Measurements from ENCODE around the gene SPPL3.

SPPL3 gene

GRCh38 chr12:120930032-120930431, 25.9 kb upstream of the SPPL3 start (continued):
- TF ChIP-seq ZBTB26 (tag by site-specific recombination; optimal IDR thresholded peaks at IDR 0.05) (no peak), ZNF37A (tag by site-specific recombination; IDR thresholded peaks at IDR 0.05) (no peak), ZNF350 (tag by site-specific recombination; IDR thresholded peaks at IDR 0.05) (no peak), ZSCAN23 (tag by site-specific recombination; IDR thresholded peaks at IDR 0.05) (no peak)

- ChIA-PET POLR2A (no interaction called here), CTCF (no interaction called here)
- TF ChIP-seq ZFP41 (tag by site-specific recombination; IDR thresholded peaks at IDR 0.05; ENCODE audit: borderline replicate concordance), result no peak
- 0 out of 2 replicates have a peak, but pooled peaks have one; percentile 15 for TF ChIP-seq ATF2 (tag by site-specific recombination; IDR thresholded peaks at IDR 0.05; ENCODE audit: low read depth)
- H3K9me3 ChIP-seq (ENCODE audit: control insufficient read depth, insufficient read depth, low read depth, low read length), result no peaks in the 10 kb centered on the region
- H3K4me3 ChIP-seq (ENCODE audit: low read depth, low read length), result no peak overlapping the region
- H3K4me1 ChIP-seq (ENCODE audit: control insufficient read depth, insufficient read depth, low read length), result no peaks in the 10 kb centered on the region
- H3K36me3 ChIP-seq (ENCODE audit: control insufficient read depth in 2 of 2, insufficient read depth in 1 of 2, low read length in 2 of 2), result no peaks in the 10 kb centered on the region
- H3K27ac ChIP-seq (ENCODE audit: extremely low read depth, low read depth, low read length), result no peak overlapping the region
These were observed 24.9 kb upstream of the SPPL3 start for GRCh38 chr12:120928864-120929652.

- Histone ChIP-seq H3K9me3 (ENCODE audit: control insufficient read depth, insufficient read depth, low read depth, low read length) (no peaks in the 10 kb centered on the region), H3K27ac (ENCODE audit: extremely low read depth, low read depth, low read length) (no peak overlapping the region), H3K4me3 (ENCODE audit: low read depth, low read length) (no peak overlapping the region), H3K4me1 (ENCODE audit: control insufficient read depth, insufficient read depth, low read length) (no peaks in the 10 kb centered on the region), H3K36me3 (ENCODE audit: control insufficient read depth in 2 of 2, insufficient read depth in 1 of 2, low read length in 2 of 2) (no peaks in the 10 kb centered on the region)
- ChIA-PET CTCF (interaction anchor here (0.8 kb wide), 1 partner anchor 277 kb away, joined by 3 read pairs; no protein-coding TSS in a partner anchor), POLR2A (no interaction called here)
- peak; percentile 40; the same call in 1 of the 2 replicates for TF ChIP-seq ZNF629 (tag by site-specific recombination; IDR thresholded peaks at IDR 0.05)
- TF ChIP-seq SP3 (tag by site-specific recombination; IDR thresholded peaks at IDR 0.05), result peak; percentile 20; the same call in 1 of the 2 replicates
- TF ChIP-seq ZNF335 (tag by site-specific recombination; conservative IDR thresholded peaks at IDR 0.05), result peak; percentile 34; the same call in 1 of the 2 replicates
- peak; percentile 28; the same call in 1 of the 2 replicates for TF ChIP-seq KLF8 (tag by site-specific recombination; IDR thresholded peaks at IDR 0.05)
- TF ChIP-seq ZIC2 (tag by site-specific recombination; IDR thresholded peaks at IDR 0.05), result peak; percentile 21; the same call in 1 of the 2 replicates
- peak; percentile 75 for TF ChIP-seq ZNF366 (tag by site-specific recombination; conservative IDR thresholded peaks at IDR 0.05)
- TF ChIP-seq IKZF3 (tag by site-specific recombination; IDR thresholded peaks at IDR 0.05), result peak; percentile 56
- peak; percentile 41; the same call in 1 of the 2 replicates for TF ChIP-seq EGR2 (tag by site-specific recombination; IDR thresholded peaks at IDR 0.05; ENCODE audit: low read depth)
- TF ChIP-seq GLIS2 (tag by site-specific recombination; IDR thresholded peaks at IDR 0.05), result peak; percentile 32; the same call in 1 of the 2 replicates
- TF ChIP-seq PBX3 (CRISPR knock-in tag; IDR thresholded peaks at IDR 0.05), result no peak
- TF ChIP-seq KLF17 (tag by site-specific recombination; IDR thresholded peaks at IDR 0.05), result 0 out of 2 replicates have a peak, but pooled peaks have one; percentile 35
- TF ChIP-seq ZXDB (tag by site-specific recombination; IDR thresholded peaks at IDR 0.05), result peak; percentile 50
- peak; percentile 61; the same call in 1 of the 2 replicates for TF ChIP-seq ZNF610 (tag by site-specific recombination; IDR thresholded peaks at IDR 0.05; ENCODE audit: borderline replicate concordance)
- peak; percentile 70 for TF ChIP-seq PATZ1 (tag by site-specific recombination; IDR thresholded peaks at IDR 0.05)
- no peak for TF ChIP-seq ZNF391 (tag by site-specific recombination; IDR thresholded peaks at IDR 0.05; ENCODE audit: borderline replicate concordance, low read depth)
- TF ChIP-seq ZNF10 (tag by site-specific recombination; IDR thresholded peaks at IDR 0.05), result no peak
- peak; percentile 26; the same call in 1 of the 2 replicates for TF ChIP-seq SP7 (tag by site-specific recombination; IDR thresholded peaks at IDR 0.05)
- TF ChIP-seq ZNF221 (tag by site-specific recombination; IDR thresholded peaks at IDR 0.05; ENCODE audit: borderline replicate concordance), result no peak
These were observed 21.8 kb upstream of the SPPL3 start for GRCh38 chr12:120925740-120926563.

Measured in HEK293 (cell line).